GM23338 (cell line): ENCODE results near the gene PJA1. TPM values are rescaled to one million over a fixed set of nuclear protein-coding genes. Genes with fewer than 3 reads are reported as not detected.

Experiments used
- ATAC-seq: fragments of 200-7000 bp; cut with Tn5 transposase; 3 replicates; pipeline ENCODE4 v1.9.1; 2020
- DNase-seq: peaks from one replicate; pipeline ENCODE4 v3.0.0-alpha.2; 2015; ENCODE audit warnings: low spot score
- H2AFZ ChIP-seq: fragments of 200-600 bp; sonication (generic); 2 replicates; pipeline ENCODE4 v1.8.0; 2016; ENCODE audit warnings: antibody characterized with exemption, mild to moderate bottlenecking, moderate library complexity
- H3F3A ChIP-seq: fragments of 200-600 bp; sonication (generic); replicated peaks from 2 replicates; pipeline ENCODE4 v1.8.0; 2017; ENCODE audit warnings: antibody characterized with exemption, mixed run types, low read depth
- H3K27ac ChIP-seq: fragments of 200-600 bp; sonication (generic); 2 replicates; pipeline ENCODE4 v1.6.1; 2016; ENCODE audit warnings: low read depth
- H3K27me3 ChIP-seq: fragments of 200-600 bp; sonication (generic); 2 replicates; pipeline ENCODE4 v1.8.0; 2016; ENCODE audit warnings: mild to moderate bottlenecking, mixed run types, moderate library complexity; ENCODE audit not compliant: insufficient read depth
- H3K36me3 ChIP-seq: fragments of 200-600 bp; sonication (generic); 2 replicates; pipeline ENCODE4 v1.8.0; 2016; ENCODE audit warnings: mild to moderate bottlenecking; ENCODE audit not compliant: insufficient read depth
- H3K4me1 ChIP-seq: fragments of 200-600 bp; sonication (generic); 2 replicates; pipeline ENCODE4 v1.8.0; 2016; ENCODE audit warnings: mild to moderate bottlenecking, moderate library complexity; ENCODE audit not compliant: insufficient read depth
- H3K4me2 ChIP-seq: fragments of 200-600 bp; sonication (generic); 2 replicates; pipeline ENCODE4 v1.7.1; 2017; ENCODE audit warnings: mixed run types
- H3K4me3 ChIP-seq: fragments of 200-600 bp; sonication (generic); 2 replicates; pipeline ENCODE4 v1.6.1; 2016; ENCODE audit warnings: mixed run types
- H3K79me2 ChIP-seq: fragments of 200-600 bp; sonication (generic); replicated peaks from 2 replicates; pipeline ENCODE4 v1.8.0; 2017; ENCODE audit warnings: mild to moderate bottlenecking; ENCODE audit not compliant: insufficient read depth
- H3K9me2 ChIP-seq: fragments of 200-600 bp; sonication (generic); 2 replicates; pipeline ENCODE4 v1.8.0; 2017; ENCODE audit not compliant: insufficient read depth
- H4K20me1 ChIP-seq: fragments of 200-600 bp; sonication (generic); replicated peaks from 2 replicates; pipeline ENCODE4 v1.8.0; 2017; ENCODE audit warnings: mild to moderate bottlenecking; ENCODE audit not compliant: insufficient read depth
- H3K27ac Mint-ChIP-seq: 2 replicates; pipeline ENCODE4 v1.8.0; 2020; ENCODE audit warnings: inconsistent platforms, mild to moderate bottlenecking, moderate library complexity, mixed read lengths
- H3K27me3 Mint-ChIP-seq: 3 replicates; pipeline ENCODE4 v1.8.0; 2022; ENCODE audit warnings: low read depth, mild to moderate bottlenecking, moderate library complexity, mixed read lengths, inconsistent platforms; ENCODE audit not compliant: insufficient read depth, poor library complexity
- H3K36me3 Mint-ChIP-seq: 3 replicates; pipeline ENCODE4 v1.8.0; 2021; ENCODE audit warnings: low read depth, mild to moderate bottlenecking, inconsistent platforms, moderate library complexity, mixed read lengths
- H3K4me1 Mint-ChIP-seq: 3 replicates; pipeline ENCODE4 v1.8.0; 2020; ENCODE audit warnings: mild to moderate bottlenecking, inconsistent platforms, mixed read lengths
- H3K4me3 Mint-ChIP-seq: 3 replicates; pipeline ENCODE4 v1.8.0; 2021; ENCODE audit warnings: moderate library complexity, mild to moderate bottlenecking, inconsistent platforms, mixed read lengths
- H3K9me3 Mint-ChIP-seq: 3 replicates; pipeline ENCODE4 v1.8.0; 2020; ENCODE audit warnings: moderate library complexity, mild to moderate bottlenecking, inconsistent platforms, mixed read lengths
- CREB1 ChIP-seq: fragments of 250-450 bp; sonication (Bioruptor Pico); IDR thresholded peaks from 2 replicates; pipeline ENCODE4 v1.5.0; 2020; ENCODE audit warnings: low read depth, mild to moderate bottlenecking, moderate library complexity
- EZH2 ChIP-seq: fragments of 200-600 bp; sonication (generic); IDR thresholded peaks from one replicate; pipeline ENCODE4 v1.8.0; 2017; ENCODE audit warnings: antibody characterized with exemption, mild to moderate bottlenecking, low read depth; ENCODE audit not compliant: unreplicated experiment
- ZNF114 ChIP-seq: fragments of 250-450 bp; sonication (Bioruptor Pico); IDR thresholded peaks from 2 replicates; pipeline ENCODE4 v1.5.0; 2020; ENCODE audit warnings: mild to moderate bottlenecking, moderate library complexity
- polyA plus RNA-seq: library from polyadenylated mRNA; unstranded; fragments of >200 nt; fragmentation: Nextera tagmentation; extraction: Ambion mirVana; gene quantifications from 2 replicates; pipeline ENCODE4 v1.2.1, GENCODE V29; 2016
- total RNA-seq: library from RNA; depleted of rRNA; stranded (reverse); fragments of >200 nt; shearing (Covaris generic); gene quantifications from 2 replicates; pipeline ENCODE4 v1.2.3, GENCODE V29; 2014
- TF ChIP-seq, protein P1 (sequence below): fragments of 250-450 bp; sonication (Bioruptor Pico); IDR thresholded peaks from 2 replicates; pipeline ENCODE4 v1.5.0; 2020; ENCODE audit warnings: mild to moderate bottlenecking, moderate library complexity
- TF ChIP-seq, protein P2 (sequence below): IDR thresholded peaks from one replicate; pipeline ENCODE4 v1.6.1; 2018; ENCODE audit warnings: antibody characterized with exemption; ENCODE audit not compliant: unreplicated experiment
- TF ChIP-seq, protein P3 (sequence below), 2 experiments: fragments of 200-600 bp in 1 of 2; sonication (generic) in 1 of 2; conservative IDR thresholded peaks; 2 replicates each; pipeline versions ENCODE4 v1.5.1 to v1.6.1; 2016 to 2017; ENCODE audit warnings: antibody characterized with exemption in 2 of 2, low read depth in 2 of 2, mild to moderate bottlenecking in 2 of 2, moderate library complexity in 1 of 2

The PJA1 gene
- total and polyA plus RNA-seq, 2 experiments from 2014 or later = 25.2 to 31.3 TPM

DNA sequence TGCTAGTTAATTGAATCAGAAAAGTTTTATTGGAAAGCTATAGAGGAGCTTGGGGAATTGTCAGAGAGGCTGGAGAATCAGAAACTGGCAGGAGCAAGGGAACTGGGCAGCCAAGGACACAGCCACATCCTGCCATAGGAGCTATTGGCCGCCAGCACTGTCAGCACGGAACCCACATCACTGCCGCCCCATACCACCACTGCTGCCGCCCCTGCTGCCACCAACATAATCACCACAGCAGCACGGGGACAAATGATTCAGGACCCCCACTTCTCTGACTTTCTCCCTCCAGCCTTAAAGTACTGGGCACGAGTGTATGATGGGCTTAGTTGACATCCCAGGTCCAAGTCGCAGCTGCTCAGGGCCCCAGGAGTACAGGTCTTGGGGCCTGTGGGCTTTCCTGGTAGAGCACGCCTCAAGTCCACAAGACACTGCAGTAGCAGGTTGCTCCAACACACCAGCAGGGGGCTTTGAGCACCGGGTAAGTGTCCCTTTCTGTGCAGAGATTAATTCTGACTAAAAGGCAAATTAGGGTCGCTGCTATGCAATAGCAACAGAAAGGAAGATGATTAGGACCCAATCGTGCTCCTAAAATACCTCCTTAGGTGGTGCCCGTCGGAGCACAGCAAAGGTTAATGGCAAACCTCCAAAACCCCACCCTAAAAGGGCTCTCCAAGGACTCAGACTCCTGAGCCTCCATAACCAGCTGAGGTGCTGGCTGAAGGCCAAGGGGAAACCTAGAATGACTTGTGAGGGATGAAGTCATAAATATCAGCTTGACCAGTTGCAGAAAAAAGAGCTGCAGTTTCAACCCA, 6.9 kb downstream of the PJA1 start:
- peak; percentile 75 for DNase-seq
- peaks cover 29% of the 10 kb centered on the region for H3K4me1 ChIP-seq
- no peak overlapping the region for H3K27ac Mint-ChIP-seq

DNA sequence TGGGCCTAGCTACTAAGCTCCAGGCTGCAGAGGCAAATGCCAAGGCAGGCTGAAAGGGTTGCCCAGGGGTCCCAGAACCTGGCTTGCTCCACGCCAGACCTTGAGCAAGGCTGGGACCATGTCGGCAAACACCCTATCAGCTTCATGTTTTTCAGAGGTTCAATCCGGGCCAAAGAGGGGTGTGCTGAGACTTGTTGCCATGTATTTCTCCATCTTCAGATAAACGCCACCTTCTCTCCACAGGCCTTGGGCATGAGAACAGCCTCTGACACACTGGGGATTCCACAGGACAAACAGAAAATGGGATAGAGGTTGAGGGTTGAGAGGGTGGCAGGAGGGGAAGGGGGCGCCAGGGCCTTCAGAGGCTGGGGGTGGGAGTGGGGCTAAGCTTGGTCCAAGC, 8.6 kb downstream of the PJA1 start:
- Histone ChIP-seq H3K36me3 (no peaks in the 10 kb centered on the region), H3K9me2 (no peaks in the 10 kb centered on the region), H3K27me3 (no peaks in the 10 kb centered on the region), H2AFZ (no peak overlapping the region), H3K4me1 (peaks cover 29% of the 10 kb centered on the region), H3K4me3 (no peak overlapping the region), H3K27ac (no peak overlapping the region), H4K20me1 (no peaks in the 10 kb centered on the region), H3K4me2 (no peak overlapping the region), H3F3A (no peaks in the 10 kb centered on the region), H3K79me2 (no peaks in the 10 kb centered on the region)
- Mint-ChIP-seq H3K27ac (no peak overlapping the region), H3K4me1 (peaks cover 43% of the 10 kb centered on the region), H3K36me3 (peaks cover 11% of the 10 kb centered on the region), H3K9me3 (no peaks in the 10 kb centered on the region), H3K4me3 (no peak overlapping the region), H3K27me3 (peaks cover 9% of the 10 kb centered on the region)
- ATAC-seq = no peak
- no peak for DNase-seq
- TF ChIP-seq, protein P1, sequence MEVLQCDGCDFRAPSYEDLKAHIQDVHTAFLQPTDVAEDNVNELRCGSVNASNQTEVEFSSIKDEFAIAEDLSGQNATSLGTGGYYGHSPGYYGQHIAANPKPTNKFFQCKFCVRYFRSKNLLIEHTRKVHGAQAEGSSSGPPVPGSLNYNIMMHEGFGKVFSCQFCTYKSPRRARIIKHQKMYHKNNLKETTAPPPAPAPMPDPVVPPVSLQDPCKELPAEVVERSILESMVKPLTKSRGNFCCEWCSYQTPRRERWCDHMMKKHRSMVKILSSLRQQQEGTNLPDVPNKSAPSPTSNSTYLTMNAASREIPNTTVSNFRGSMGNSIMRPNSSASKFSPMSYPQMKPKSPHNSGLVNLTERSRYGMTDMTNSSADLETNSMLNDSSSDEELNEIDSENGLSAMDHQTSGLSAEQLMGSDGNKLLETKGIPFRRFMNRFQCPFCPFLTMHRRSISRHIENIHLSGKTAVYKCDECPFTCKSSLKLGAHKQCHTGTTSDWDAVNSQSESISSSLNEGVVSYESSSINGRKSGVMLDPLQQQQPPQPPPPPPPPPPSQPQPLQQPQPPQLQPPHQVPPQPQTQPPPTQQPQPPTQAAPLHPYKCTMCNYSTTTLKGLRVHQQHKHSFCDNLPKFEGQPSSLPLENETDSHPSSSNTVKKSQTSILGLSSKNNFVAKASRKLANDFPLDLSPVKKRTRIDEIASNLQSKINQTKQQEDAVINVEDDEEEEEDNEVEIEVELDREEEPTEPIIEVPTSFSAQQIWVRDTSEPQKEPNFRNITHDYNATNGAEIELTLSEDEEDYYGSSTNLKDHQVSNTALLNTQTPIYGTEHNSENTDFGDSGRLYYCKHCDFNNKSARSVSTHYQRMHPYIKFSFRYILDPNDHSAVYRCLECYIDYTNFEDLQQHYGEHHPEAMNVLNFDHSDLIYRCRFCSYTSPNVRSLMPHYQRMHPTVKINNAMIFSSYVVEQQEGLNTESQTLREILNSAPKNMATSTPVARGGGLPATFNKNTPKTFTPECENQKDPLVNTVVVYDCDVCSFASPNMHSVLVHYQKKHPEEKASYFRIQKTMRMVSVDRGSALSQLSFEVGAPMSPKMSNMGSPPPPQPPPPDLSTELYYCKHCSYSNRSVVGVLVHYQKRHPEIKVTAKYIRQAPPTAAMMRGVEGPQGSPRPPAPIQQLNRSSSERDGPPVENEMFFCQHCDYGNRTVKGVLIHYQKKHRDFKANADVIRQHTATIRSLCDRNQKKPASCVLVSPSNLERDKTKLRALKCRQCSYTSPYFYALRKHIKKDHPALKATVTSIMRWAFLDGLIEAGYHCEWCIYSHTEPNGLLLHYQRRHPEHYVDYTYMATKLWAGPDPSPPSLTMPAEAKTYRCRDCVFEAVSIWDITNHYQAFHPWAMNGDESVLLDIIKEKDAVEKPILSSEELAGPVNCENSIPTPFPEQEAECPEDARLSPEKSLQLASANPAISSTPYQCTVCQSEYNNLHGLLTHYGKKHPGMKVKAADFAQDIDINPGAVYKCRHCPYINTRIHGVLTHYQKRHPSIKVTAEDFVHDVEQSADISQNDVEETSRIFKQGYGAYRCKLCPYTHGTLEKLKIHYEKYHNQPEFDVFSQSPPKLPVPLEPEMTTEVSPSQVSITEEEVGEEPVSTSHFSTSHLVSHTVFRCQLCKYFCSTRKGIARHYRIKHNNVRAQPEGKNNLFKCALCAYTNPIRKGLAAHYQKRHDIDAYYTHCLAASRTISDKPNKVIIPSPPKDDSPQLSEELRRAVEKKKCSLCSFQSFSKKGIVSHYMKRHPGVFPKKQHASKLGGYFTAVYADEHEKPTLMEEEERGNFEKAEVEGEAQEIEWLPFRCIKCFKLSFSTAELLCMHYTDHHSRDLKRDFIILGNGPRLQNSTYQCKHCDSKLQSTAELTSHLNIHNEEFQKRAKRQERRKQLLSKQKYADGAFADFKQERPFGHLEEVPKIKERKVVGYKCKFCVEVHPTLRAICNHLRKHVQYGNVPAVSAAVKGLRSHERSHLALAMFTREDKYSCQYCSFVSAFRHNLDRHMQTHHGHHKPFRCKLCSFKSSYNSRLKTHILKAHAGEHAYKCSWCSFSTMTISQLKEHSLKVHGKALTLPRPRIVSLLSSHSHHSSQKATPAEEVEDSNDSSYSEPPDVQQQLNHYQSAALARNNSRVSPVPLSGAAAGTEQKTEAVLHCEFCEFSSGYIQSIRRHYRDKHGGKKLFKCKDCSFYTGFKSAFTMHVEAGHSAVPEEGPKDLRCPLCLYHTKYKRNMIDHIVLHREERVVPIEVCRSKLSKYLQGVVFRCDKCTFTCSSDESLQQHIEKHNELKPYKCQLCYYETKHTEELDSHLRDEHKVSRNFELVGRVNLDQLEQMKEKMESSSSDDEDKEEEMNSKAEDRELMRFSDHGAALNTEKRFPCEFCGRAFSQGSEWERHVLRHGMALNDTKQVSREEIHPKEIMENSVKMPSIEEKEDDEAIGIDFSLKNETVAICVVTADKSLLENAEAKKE (CRISPR knock-in tag) = no peak
- TF ChIP-seq CREB1 (no peak), EZH2 (no peak)
- TF ChIP-seq, protein P2, sequence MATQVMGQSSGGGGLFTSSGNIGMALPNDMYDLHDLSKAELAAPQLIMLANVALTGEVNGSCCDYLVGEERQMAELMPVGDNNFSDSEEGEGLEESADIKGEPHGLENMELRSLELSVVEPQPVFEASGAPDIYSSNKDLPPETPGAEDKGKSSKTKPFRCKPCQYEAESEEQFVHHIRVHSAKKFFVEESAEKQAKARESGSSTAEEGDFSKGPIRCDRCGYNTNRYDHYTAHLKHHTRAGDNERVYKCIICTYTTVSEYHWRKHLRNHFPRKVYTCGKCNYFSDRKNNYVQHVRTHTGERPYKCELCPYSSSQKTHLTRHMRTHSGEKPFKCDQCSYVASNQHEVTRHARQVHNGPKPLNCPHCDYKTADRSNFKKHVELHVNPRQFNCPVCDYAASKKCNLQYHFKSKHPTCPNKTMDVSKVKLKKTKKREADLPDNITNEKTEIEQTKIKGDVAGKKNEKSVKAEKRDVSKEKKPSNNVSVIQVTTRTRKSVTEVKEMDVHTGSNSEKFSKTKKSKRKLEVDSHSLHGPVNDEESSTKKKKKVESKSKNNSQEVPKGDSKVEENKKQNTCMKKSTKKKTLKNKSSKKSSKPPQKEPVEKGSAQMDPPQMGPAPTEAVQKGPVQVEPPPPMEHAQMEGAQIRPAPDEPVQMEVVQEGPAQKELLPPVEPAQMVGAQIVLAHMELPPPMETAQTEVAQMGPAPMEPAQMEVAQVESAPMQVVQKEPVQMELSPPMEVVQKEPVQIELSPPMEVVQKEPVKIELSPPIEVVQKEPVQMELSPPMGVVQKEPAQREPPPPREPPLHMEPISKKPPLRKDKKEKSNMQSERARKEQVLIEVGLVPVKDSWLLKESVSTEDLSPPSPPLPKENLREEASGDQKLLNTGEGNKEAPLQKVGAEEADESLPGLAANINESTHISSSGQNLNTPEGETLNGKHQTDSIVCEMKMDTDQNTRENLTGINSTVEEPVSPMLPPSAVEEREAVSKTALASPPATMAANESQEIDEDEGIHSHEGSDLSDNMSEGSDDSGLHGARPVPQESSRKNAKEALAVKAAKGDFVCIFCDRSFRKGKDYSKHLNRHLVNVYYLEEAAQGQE = no peak

More for the DNA sequence above, 6.9 kb downstream of the PJA1 start:
- H3F3A ChIP-seq = no peaks in the 10 kb centered on the region
- Mint-ChIP-seq H3K27me3 (peaks cover 5% of the 10 kb centered on the region), H3K9me3 (no peaks in the 10 kb centered on the region), H3K4me3 (no peak overlapping the region), H3K36me3 (peaks cover 26% of the 10 kb centered on the region), H3K4me1 (peaks cover 45% of the 10 kb centered on the region)
- TF ChIP-seq ZNF114 (CRISPR knock-in tag) = no peak
- TF ChIP-seq, protein P3, sequence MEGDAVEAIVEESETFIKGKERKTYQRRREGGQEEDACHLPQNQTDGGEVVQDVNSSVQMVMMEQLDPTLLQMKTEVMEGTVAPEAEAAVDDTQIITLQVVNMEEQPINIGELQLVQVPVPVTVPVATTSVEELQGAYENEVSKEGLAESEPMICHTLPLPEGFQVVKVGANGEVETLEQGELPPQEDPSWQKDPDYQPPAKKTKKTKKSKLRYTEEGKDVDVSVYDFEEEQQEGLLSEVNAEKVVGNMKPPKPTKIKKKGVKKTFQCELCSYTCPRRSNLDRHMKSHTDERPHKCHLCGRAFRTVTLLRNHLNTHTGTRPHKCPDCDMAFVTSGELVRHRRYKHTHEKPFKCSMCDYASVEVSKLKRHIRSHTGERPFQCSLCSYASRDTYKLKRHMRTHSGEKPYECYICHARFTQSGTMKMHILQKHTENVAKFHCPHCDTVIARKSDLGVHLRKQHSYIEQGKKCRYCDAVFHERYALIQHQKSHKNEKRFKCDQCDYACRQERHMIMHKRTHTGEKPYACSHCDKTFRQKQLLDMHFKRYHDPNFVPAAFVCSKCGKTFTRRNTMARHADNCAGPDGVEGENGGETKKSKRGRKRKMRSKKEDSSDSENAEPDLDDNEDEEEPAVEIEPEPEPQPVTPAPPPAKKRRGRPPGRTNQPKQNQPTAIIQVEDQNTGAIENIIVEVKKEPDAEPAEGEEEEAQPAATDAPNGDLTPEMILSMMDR (conservative IDR thresholded peaks at IDR 0.05; ENCODE audit: low read depth in 2 of 2) = peak; percentile 49 to 51
- H3K27me3 ChIP-seq = no peaks in the 10 kb centered on the region
- no peak overlapping the region for H3K27ac ChIP-seq
- H2AFZ ChIP-seq = no peak overlapping the region
- H3K79me2 ChIP-seq = no peaks in the 10 kb centered on the region
- H3K4me3 ChIP-seq = no peak overlapping the region
- H3K4me2 ChIP-seq = no peak overlapping the region
- H3K36me3 ChIP-seq = no peaks in the 10 kb centered on the region
- peak; percentile 81 for ATAC-seq
- no peaks in the 10 kb centered on the region for H4K20me1 ChIP-seq
- H3K9me2 ChIP-seq = no peaks in the 10 kb centered on the region
